GM12874 (cell line): ENCODE results near the gene HMGB4.

Experiments used
- CTCF ChIP-seq: IDR thresholded peaks from 2 replicates; pipeline ENCODE4 v1.5.1; 2011; ENCODE audit warnings: low read depth, mild to moderate bottlenecking, control low read depth, low read length, moderate library complexity; ENCODE audit not compliant: insufficient read depth

Gene HMGB4

GRCh38 chr1:33821291-33821690 is 42.6 kb upstream of the HMGB4 start:
- TF ChIP-seq CTCF: no peak

- TF ChIP-seq CTCF: no peak
These were observed 41.5 kb upstream of the HMGB4 start for GRCh38 chr1:33822396-33822795.

- TF ChIP-seq CTCF: no peak
These were observed 40.5 kb upstream of the HMGB4 start for GRCh38 chr1:33823401-33823800.

- TF ChIP-seq CTCF: no peak
These were observed 40.0 kb upstream of the HMGB4 start for GRCh38 chr1:33823830-33824229.

GRCh38 chr1:33824321-33824720 is 39.6 kb upstream of the HMGB4 start:
- no peak for TF ChIP-seq CTCF

GRCh38 chr1:33824971-33825370 is 38.9 kb upstream of the HMGB4 start:
- TF ChIP-seq CTCF: no peak

- TF ChIP-seq CTCF: no peak
These were observed 38.4 kb upstream of the HMGB4 start for GRCh38 chr1:33825506-33825905.

- no peak for TF ChIP-seq CTCF
These were observed 37.6 kb upstream of the HMGB4 start for GRCh38 chr1:33826311-33826710.
